ENCODE measurements around the gene C10orf90.

The C10orf90 gene, protein sequence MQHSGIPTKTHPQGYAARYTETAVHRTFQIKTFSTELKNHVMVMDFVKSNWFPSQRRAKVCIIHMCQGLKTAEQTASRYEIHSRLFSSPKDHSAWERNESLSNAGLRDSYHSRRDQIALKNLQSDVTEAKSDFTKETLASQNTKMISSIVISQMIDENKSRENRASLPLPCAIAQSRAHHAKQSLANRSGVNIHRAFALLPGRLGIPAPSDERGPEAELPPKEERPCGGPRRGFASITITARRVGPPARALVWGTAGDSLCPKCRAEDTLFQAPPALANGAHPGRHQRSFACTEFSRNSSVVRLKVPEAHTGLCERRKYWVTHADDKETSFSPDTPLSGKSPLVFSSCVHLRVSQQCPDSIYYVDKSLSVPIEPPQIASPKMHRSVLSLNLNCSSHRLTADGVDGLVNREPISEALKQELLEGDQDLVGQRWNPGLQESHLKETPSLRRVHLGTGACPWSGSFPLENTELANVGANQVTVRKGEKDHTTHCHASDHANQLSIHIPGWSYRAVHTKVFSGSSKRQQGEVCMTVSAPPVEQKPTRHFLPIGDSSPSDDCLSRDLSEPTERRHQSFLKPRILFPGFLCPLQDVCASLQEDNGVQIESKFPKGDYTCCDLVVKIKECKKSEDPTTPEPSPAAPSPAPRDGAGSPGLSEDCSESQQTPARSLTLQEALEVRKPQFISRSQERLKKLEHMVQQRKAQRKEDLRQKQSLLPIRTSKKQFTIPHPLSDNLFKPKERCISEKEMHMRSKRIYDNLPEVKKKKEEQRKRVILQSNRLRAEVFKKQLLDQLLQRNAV

DNA sequence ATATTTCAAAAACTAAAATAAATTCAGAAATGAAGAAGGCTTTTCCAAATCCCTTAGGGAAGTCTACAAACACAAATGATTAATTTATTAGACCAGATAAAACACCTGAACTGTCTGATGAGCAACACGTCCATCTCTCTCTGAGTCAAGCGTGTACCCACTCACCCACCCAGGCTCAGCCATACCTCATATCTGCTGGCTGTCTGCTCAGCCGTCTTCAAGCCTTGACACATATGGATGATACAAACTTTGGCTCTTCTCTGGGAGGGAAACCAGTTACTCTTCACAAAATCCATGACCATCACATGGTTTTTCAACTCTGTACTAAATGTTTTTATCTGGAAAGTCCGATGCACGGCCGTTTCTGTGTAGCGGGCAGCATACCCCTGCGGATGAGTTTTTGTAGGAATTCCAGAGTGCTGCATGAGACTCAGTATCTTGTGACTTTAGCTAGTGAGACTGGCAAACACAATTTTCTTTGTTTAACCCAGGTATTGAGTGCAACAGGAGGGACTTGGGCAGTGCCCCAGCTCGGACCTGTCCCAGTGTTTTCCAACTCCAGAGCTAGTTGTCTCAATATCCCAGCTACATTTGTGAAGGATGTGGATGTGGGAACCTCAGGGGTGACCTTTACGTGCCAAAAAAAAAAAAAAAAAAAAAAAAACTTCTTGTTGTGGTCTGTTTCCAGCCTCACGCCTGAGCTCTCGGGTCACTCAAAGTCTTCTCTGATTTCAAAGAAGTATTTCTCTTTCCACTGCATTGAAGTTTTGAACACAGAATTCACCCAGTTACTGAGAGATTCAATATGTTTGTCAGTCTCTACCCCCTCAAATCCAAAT, at the start of gene C10orf90:
Gene C10orf90 (minus strand): TSS at position 638 of the 839 bp plus-strand sequence. CDS start 213 bp downstream, at position 425.
- H3K4me3 ChIP-seq: no peak within 1 kb of the TSS
- H3K27ac ChIP-seq: no peak within 1 kb of the TSS
- DNase-seq (ENCODE audit: low spot score): no peak
- TF ChIP-seq, protein P1, sequence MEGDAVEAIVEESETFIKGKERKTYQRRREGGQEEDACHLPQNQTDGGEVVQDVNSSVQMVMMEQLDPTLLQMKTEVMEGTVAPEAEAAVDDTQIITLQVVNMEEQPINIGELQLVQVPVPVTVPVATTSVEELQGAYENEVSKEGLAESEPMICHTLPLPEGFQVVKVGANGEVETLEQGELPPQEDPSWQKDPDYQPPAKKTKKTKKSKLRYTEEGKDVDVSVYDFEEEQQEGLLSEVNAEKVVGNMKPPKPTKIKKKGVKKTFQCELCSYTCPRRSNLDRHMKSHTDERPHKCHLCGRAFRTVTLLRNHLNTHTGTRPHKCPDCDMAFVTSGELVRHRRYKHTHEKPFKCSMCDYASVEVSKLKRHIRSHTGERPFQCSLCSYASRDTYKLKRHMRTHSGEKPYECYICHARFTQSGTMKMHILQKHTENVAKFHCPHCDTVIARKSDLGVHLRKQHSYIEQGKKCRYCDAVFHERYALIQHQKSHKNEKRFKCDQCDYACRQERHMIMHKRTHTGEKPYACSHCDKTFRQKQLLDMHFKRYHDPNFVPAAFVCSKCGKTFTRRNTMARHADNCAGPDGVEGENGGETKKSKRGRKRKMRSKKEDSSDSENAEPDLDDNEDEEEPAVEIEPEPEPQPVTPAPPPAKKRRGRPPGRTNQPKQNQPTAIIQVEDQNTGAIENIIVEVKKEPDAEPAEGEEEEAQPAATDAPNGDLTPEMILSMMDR (IDR thresholded peaks at IDR 0.05): no peak

DNA sequence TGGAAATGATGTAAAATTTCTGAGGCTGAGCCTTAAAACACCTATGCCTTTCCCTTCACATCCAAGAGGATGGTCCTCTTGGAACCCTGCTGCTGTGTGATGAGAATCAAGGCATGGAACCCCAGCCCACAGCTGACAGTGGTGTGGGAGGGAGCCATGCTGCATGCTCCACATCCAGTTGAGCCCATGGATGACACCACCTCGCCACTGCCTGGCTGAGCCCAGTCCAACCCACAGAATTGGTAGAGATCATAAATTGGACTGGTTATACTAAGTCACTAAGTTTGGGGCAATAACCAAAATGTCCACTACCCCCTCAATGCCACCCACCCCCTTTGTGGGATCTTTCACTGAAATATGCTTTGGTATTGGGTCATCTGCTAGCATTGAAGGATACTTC, 45.9 kb upstream of the C10orf90 start:
- Histone ChIP-seq H3K4me3 (no peak overlapping the region), H3K27ac (no peak overlapping the region)
- TF ChIP-seq, protein P1 (IDR thresholded peaks at IDR 0.05): no peak
- DNase-seq (ENCODE audit: low spot score): no peak

DNA sequence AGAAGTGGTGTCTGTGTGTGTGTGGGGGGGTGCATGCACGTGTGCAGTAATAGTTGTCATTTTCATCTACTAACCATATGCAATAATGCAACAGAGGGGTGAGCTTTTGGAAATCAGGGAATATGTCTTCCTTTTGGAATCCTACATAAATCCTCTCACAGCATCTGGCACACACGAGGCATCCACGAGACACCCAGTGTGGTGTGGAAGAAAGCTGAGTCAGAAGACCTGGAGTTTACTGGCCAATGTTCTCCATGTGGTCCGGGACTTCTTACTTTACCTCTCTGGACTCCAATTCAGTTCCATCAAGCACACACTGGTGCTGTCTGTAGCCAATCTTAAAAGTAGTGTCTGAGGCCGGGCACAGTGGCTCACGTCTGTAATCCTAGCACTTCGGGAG, 43.1 kb upstream of the C10orf90 start:
- Histone ChIP-seq H3K27ac (no peak overlapping the region), H3K4me3 (no peak overlapping the region)
- no peak for DNase-seq (ENCODE audit: low spot score)
- TF ChIP-seq, protein P1 (IDR thresholded peaks at IDR 0.05): no peak

DNA sequence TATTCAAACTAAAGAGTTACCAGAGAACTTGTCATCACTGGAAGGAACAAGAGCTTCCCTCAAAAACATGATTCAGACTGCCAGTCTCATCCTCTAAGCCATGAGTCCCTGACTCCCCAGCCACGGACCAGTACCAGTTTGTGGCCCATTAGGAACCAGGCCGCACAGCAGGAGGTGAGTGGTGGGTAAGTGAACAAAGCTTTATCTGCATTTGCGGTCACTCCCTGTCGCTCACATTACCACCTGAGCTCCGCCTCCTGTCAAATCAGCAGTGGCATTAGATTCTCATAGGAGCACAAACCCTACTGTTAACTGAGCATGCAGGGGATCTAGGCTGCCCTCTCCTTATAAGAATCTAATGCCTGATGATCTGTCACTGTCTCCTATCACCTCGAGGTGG, 42.2 kb upstream of the C10orf90 start:
- TF ChIP-seq, protein P1 (IDR thresholded peaks at IDR 0.05): no peak
- Histone ChIP-seq H3K27ac (no peak overlapping the region), H3K4me3 (no peak overlapping the region)
- peak; percentile 64 for DNase-seq (ENCODE audit: low spot score)

DNA sequence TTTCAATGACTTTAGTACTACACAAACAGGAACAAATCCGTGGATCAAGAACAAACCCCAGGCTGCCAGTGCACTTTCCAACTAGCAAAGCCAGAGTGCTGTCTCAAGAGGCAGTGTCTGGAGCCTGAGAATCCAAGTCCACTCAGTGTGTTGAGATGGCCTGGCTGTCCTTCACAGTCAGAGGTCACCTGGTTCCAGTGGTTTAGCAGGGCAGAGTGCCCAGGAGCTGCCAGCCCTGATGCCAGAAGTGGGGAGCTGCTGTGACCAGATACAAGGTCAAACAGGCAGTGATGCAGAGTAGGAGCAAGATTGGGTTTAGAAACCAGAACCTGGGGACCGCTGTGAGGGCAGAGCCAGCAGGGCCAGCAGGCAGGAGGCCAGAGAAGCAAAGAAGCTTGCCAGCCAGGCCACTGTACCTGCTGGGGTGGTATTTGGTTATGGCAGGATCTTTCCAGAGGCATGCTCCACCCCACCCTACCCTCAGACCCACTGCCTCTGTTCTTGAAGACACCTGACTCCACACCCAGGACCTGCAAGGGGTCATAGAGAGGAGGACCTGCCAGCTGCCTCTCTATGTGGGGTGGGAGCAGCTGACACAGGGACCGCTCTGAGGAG, 35.6 kb upstream of the C10orf90 start:
- TF ChIP-seq, protein P1 (IDR thresholded peaks at IDR 0.05): no peak
- DNase-seq (ENCODE audit: low spot score): no peak

DNA sequence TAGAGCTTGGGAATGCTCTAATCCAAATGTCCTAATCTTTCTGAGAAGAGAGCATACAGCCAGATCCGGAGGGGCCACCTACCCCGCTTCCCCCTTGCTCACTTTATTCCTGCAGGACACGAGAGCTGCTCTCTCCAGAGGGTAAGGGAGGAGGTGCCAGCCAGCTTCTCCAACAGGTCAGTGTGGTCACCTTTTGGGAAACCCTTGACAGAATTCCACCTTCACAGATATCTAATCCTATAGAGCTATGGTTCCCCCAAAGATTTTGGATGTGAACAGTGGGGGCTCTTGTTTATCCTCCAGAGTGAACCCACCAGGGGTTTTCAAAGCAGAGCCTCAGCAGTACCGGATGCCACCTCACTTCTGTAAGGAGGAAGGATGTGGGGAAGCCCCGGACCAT, 34.6 kb upstream of the C10orf90 start:
- no peak overlapping the region for H3K27ac ChIP-seq
- no peak for DNase-seq (ENCODE audit: low spot score)
- H3K4me3 ChIP-seq: no peak overlapping the region
- TF ChIP-seq, protein P1 (IDR thresholded peaks at IDR 0.05): no peak

More for the DNA sequence above, 35.6 kb upstream of the C10orf90 start:
- H3K4me3 ChIP-seq: no peak overlapping the region
- H3K27ac ChIP-seq: no peak overlapping the region
